Measurements from ENCODE around the gene TIGAR.

TIGAR gene

DNA sequence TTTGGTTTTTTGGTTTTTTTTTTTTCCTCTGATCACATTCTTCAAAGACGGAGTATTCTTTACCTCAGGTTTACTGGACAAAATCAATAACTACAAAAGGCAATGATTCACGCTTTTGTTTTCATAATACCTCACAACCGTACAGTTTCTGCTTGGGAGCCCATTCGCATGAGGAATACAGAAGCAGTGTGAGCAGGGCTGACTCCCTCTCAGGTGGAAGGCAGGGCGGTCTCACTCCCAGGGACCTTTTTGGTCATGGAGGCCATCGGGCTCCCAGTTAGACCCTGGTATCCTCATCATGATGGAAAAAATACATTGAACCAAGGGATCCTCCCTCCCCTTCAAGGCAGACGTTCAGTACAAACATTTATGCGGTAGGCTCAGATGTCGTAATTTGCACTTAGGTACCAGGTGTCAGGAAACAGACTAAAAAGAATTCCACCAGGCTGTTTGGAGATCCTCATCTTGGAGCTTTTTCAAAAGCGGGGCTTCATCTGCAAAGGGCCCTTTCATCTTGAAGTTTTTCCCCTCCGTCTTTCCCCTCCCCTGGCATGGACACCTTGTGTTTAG, 19.0 kb upstream of the TIGAR start:
- DNase-seq (ENCODE audit: low read depth in 2 of 3, low spot score in 1 of 3), result no peak

DNA sequence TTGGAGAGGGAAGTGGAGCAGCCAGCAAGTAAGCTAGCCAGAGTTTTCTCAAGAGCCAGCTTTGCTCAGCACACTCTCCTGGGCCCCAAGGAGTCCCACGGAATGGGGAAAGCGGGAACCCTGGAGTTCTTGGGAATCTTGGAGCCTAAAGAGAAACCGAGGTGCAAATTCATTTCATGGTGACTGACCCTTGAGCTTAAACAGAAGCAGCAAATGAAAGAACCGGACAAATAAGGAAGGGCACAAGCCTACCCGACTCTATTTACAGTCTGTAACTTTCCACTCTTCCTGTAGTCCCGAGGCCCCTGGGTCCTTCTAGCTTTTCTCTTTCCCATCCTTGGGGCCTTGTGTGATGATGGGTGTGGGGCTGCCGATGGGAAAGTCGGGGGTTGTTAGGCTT, 18.1 kb upstream of the TIGAR start:
- no peak for DNase-seq (ENCODE audit: low read depth in 2 of 3, low spot score in 1 of 3)

DNA sequence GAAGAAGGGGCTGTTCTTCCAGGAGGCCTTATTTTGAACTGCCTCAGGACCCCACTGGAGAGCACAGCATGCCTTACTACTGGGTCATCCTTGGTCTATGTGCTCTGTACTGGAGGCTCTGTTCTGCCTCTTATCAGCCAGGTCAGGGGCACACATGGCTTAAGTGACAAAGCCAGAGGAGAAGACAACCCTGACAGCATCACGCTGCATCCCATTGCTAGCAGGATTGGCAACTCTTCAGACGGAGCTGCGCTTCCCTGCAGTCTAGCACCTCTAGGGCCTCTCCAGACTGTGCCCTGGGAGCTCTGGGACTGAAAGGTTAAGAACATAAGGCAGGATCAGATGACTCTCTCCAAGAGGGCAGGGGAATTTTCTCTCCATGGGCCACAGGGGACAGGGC, 17.3 kb upstream of the TIGAR start:
- no peak for DNase-seq (ENCODE audit: low read depth in 2 of 3, low spot score in 1 of 3)

DNA sequence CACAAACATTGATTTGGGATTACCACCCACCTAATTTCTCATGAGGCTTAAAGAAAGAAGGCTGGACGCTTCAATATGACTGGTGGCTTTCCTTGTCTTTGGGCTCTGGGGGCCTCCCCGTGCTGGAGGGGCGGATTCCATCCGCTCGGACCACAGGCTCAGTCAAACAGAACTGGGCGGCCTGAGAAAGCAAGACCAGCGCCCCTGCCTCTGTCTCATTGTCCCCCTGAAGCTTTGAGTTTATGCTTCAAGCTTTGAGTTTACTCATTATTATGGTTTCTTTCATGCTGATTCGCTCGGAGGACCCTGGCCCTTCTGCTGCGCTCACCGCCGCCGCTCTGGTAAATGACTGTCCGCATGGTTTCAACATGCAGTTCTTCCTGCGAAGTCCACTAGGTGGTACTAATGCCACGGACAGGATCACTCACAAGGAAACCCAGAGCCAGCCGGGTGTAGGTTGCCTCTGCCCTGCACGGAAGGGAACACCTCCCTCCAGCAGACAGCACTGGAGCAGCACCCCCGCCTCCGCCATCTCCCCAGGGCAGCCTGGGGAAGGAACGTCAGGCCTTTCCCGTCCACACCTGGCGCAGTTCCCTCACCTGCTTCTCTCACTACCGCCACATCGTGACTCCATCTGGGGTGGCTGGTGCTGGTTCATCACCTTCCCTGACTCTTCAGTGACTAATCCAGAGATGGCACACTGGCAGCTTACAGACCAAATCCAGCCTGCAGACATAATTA, 13.2 kb upstream of the TIGAR start:
- DNase-seq (ENCODE audit: low read depth in 2 of 3, low spot score in 1 of 3), result no peak

DNA sequence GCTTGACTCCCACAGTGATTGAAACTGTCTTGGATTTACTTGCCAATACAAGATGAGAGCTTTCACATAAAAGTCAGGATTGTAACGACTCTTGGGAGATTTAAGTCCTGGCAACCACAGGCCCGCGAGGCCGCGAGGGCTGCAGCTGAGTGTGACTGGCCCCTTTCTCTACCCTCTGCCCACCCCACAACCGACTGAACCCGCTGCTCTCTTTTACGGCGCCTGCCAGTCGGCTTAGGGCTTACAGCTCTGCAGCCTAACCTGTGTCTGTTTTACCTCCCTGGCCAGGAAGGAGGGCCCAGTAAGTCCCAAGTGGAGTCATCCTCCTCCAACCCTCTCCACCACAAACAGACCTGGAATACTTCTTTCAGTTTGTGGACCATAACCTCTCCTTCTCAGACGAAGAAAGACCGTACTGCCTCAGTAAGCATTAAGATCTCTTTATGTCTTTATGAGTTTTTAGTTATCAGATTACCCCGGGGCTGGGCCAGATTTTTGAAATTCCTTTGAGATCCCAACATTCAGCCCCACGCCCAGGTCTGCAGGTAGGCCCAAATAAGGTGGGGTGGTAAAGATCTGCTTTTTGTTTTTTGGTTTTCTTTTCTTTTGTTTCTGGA, 12.6 kb upstream of the TIGAR start:
- DNase-seq (ENCODE audit: low read depth in 2 of 3, low spot score in 1 of 3), result no peak

DNA sequence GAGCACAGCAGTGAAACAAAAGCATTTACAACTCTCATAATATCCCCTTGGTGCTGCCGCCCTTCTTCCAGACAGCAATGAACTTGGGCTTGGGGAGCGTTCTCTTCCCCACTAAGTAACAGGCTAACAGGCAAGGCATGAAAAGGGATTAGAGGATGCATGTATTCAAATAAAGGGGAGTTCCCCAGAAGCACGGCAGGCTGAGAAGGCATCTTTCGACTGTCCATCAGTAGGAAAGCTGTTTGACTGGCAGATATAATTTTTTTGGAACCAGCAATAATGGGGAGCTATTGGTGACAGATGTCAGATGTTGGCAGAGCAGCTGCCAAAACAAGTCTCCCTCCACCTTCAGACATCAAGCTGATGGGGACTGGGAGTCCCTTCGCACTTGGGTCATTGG, 9.2 kb upstream of the TIGAR start:
- no peak for DNase-seq (ENCODE audit: low read depth in 2 of 3, low spot score in 1 of 3)

DNA sequence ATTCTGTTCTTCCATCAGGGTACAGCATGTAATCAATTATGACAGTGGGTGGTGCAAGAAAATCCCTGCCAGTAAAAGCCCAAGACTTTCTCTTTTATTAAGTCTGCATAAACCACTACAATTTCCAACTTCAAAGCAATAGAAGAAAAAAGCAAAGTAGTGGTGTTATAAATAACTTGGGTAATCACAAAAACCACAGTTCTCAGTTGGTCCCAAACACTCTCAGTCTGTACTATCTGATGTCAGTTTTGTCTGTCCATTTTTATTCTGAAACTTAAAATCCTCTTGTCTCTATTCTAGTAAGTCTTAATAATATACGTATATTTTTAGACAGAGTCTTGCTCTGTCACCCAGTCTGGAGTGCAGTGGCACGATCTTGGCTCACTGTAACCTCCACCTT, 8.8 kb upstream of the TIGAR start:
- DNase-seq (ENCODE audit: low read depth in 2 of 3, low spot score in 1 of 3), result no peak

DNA sequence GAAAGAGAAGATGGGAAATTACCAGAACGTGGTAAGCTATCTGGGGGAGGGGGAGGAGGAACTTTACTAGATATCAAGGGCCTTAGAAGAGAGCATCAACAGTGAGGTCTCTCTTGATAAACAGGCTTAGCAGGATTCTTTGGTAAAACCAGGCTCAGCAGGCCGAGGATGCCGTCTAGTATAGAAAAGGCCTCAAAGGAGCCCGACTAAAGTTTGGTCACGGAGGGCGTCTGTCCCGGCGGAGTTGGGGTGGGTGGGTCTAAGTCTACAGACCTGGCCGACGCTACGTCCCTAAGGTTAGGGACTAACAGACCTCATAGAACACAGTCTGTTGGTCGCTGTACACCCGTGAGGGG, 538 bp upstream of the TIGAR start:
- DNase-seq (ENCODE audit: low read depth in 2 of 3, low spot score in 1 of 3), result no peak

DNA sequence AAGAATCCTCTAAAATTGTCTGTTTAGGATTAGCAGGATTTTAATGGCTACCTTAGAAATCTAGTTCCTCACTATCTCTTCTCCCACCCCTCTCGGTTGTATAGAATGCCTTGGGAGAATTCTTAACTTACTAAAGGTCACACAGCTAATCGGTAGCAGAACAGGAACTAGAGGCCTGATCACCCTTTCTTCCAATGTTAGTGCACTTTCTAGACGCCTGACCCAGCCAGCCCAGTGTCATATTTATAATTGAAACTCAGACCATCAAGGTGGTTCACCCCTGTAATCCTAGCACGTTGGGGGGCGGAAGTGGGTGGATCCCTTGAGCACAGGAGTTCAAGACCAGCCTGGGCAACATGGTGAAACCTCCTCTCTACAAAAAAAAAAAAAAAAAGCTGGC, 1.7 kb downstream of the TIGAR start:
- no peak for DNase-seq (ENCODE audit: low read depth in 2 of 3, low spot score in 1 of 3)

DNA sequence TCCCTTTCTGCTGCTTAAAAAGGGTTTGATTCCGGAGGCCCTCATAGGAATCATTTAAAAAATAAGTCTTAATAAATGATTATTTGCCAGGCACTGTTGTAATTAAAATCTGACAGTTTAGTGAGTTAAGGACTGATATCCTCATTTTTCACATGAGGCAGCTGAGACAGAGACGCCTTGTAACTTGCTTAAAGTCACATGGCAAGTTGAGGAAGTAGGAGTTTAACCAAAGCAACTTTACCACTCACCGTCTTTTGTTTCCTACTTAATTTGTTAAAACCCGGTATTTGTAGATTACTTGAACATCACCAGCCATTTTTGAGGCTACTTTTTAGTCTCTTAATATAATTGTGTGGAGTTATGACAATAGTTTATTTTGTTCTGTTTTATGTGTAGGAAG, 2.4 kb downstream of the TIGAR start:
- no peak for DNase-seq (ENCODE audit: low read depth in 2 of 3, low spot score in 1 of 3)

DNA sequence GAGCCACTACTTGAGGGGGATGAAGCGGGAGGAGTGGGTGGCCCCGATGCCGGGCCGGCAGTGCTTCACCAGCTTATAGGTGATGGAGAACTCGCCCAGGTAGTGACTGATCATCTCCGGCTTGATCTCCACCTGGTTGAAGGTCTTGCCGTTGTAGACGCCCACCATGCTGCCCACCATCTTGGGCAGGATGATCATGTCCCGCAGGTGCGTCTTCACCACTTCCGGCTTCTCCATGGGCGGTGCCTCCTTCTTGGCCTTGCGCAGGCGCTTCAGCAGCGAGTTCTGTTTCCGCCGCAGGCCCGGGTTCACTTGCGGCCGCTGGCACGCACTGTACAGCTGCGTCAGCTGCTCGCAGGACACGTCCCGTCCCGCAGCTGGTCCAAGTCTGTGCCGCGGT, 3.4 kb downstream of the TIGAR start:
- no peak for DNase-seq (ENCODE audit: low read depth in 2 of 3, low spot score in 1 of 3)

DNA sequence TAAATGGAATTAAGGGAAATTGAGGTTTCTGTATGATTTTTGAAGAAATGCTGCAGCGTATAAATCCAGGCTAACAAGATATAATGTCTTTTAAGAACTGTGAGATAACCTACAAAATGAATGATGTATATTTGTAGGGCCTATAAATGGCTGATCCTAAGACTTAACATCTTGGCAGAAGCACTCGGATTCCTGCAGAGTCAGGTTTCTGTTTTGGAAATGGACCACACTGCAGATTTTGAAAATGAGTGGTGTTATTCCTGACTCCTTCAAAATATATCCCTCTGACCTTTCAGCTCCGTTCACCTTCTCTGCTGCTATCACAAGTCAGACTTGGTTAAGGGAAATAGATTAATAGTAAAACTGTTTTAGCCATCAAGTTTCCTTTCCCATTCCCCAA, 5.0 kb downstream of the TIGAR start:
- DNase-seq (ENCODE audit: low read depth in 2 of 3, low spot score in 1 of 3), result no peak

DNA sequence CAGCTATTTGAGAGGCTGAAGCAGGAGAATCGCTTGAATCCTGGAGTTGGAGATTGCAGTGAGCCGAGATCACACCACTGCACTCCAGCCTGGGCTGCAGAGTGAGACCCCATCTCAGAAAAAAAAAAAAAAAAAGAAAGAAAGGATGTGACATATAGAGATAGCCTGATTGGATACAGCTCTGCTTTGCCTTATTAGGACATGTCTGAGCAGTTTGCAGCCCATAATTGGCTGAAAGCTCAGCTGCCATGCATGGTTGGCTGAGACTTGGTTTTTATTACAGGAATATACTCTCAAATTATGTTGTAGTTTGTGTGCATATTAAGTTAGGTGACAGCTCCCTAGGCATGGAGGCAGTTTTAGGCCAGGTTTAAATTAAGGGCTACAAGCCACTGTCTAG, 6.3 kb downstream of the TIGAR start:
- DNase-seq (ENCODE audit: low read depth in 2 of 3, low spot score in 1 of 3), result no peak

DNA sequence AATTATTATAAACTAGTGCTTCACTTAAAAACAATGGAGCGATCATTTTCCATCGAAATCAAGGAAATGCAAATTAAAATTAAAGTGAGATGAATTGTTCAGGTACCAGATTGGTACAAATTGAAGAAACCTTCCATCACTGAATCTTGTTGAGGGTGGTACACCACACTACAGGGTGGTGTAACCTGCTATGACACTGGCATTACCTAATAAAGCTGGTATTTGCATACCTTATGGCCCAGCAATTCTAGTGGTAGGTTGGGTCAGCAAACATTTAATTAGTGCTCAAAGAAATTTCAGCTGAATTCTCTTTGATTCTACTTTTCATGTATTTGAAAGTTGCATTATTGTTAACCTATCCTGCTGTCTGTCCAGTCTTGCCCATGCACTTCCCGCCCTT, 9.2 kb downstream of the TIGAR start:
- DNase-seq (ENCODE audit: low read depth in 2 of 3, low spot score in 1 of 3), result no peak

DNA sequence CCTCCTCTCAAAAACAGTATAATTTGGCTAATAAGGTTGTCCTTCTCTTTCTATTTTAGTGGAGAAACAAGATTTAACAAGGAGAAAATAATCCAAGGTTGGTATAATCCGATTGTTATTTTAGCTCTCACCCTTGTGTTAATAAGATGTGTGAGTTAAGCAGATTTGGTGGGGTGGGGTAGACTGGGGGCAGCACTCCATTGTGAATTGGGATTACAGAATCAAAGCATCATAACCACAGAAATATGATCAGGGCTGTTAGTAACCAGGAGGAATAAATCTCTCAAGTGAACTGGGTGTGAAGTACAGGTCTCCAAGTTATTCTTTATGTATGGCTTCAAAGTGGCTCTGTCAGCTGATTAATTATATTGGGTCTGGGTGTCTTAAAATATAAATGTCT, 10.2 kb downstream of the TIGAR start:
- DNase-seq (ENCODE audit: low read depth in 2 of 3, low spot score in 1 of 3), result no peak

DNA sequence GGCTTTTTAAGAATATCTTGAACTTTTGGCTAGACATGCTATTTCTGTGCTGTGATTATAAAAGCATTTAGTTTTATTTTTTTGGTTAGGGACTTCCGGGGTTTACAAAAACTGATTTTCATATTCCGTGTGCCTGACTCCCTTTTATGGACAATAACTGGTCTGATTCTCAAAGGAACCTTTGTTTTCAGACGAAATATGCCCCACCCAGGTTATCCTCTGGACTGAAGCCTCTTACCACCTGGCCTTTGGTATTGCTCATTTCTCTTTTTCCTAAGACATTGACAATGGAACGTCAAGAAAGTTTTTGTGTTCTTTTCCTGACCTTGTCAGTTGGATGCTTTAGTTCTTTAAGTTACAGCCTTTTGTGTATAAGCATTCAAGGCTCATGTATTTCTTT, 10.8 kb downstream of the TIGAR start:
- DNase-seq (ENCODE audit: low read depth in 2 of 3, low spot score in 1 of 3), result no peak

DNA sequence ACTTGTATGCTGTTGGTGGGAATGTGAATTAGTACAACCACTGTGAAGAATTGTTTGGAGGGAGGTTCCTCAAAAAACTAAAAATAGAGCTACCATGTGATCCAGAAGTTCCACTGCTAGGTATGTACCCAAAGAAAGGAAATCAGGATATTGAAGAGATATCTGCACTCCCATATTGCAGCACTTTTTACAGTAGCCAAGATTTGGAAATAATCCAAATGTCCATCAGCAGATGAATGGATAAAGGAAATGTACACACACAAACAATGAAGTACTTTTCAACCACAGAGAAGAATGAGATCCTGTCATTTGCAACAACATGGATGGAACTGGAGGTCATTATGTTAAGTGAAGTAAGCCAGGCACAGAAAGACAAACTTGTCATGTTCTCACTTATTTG, 25.9 kb downstream of the TIGAR start:
- DNase-seq (ENCODE audit: low read depth in 2 of 3, low spot score in 1 of 3), result no peak

DNA sequence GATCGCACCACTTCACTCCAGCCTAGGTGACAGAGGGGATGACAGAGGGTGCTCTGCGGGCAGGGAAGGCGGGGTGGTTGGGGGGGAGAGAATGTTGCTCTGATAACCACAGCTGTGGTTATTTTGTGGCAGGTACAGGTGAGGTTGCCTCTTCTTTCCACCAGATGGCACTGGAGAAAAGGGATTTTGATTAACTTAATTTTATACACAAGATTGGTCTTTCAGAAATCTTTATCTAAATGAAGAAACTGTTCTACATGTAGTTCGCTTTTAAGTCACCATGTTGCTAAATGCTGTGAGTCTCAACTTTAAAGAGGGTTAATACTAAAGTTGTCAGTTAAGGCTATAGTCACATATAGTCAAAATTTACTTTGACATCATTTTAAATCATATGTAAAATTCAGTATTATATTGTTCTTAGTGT, 32.8 kb downstream of the TIGAR start:
- DNase-seq (ENCODE audit: low read depth in 2 of 3, low spot score in 1 of 3), result peak in 2 of 3 donors; percentile 2 to 7

DNA sequence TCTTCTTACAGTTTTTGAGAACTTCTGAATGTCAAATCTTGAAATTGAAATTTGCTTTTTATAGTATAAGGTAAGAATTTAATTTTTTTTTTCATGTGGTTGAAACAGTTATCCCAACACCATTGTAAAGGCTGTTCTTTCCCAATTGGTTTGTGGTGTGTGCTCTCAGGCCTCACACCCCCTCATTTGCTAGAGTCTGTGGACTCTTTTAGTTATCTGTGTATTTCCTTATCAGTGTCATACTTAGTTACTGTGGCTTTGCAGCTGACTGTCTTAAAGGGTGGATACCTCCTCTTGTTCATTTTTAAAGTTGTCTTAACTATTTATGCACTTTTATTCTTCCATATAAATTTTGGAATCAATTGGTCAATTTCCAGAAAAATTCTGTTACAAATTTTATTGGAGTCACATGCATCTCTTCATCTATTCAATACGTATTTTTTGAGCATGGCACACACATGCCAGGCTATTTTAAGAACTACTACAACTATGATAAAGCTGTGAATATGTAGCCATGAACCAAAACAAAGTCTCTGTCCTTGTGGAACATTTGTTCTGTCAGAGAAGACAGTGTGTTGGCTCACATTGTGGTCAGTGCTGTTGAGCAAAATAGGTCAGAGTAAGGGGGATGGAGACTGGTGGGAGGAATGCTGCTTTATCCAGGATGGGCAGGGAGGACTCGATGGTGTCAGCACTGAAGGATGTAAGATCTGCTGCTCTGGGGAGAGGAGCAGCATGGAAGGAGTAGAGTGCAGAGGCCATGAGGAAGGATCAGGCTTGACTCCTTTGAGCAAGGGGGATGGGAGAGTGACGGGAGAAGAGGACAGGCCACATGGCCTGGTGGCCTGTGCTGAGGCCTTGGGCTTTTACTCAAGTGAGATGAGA, 34.4 kb downstream of the TIGAR start:
- no peak for DNase-seq (ENCODE audit: low read depth in 2 of 3, low spot score in 1 of 3)

DNA sequence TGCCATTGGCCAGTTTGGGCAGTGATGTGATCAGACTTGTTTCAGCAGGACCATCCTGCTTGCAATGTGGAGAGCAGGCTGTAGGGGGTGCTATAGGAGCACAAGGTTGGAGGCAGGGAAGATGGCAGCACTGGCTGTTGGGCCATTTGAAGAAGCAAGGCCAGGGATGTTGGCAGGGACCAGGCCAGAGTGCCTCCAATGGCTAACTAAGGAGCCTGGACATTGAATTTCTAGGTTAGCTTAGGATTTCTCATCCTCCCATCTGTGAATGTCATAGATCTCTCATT, 35.0 kb downstream of the TIGAR start:
- DNase-seq (ENCODE audit: low read depth in 2 of 3, low spot score in 1 of 3), result peak; percentile 52 to 72 (median 54)

DNA sequence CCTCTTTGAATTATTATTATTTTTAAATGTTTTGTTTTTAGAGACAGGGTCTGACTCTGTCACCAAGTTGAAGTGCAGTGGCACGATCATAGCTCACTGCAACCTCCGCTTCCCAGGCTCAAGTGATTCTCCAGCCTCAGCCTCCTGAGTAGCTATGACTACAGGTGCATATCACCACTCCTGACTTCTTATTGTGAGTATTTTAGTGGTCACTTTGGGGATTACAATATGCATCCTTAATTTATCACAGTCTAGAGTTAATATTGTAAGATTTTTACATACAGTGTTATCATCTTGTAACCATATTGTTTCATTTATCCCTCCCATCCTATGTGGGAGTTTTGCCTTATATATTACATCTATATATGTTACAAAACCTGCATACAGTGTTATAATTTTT, 45.1 kb downstream of the TIGAR start:
- no peak for DNase-seq (ENCODE audit: low read depth in 2 of 3, low spot score in 1 of 3)

DNA sequence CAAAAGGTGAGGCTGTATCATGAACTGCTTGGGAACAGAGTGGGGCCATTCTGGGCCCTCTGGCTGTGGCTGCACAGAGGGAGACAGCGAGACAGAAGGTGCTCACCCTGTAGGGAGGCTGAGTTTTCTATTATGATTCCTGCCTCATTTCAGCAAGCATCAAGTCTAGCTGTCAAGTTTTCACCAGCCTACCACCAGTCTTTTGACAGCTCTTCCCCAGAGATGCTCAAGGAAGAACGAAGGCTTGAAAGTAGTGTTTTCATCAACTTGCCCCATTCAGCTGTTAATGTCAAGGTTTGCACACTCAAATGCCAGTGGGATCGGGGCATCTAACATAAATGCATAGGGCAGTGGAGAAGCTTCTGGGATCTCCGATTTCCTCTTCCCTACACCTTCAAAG, 48.5 kb downstream of the TIGAR start:
- DNase-seq (ENCODE audit: low read depth in 2 of 3, low spot score in 1 of 3), result no peak

All from stimulated activated CD4-positive, alpha-beta T cell treated with anti-CD3 and anti-CD28 coated beads, Interleukin-12 subunit alpha, Interleukin-12 subunit beta, amount 100 ng/mL, for 48 hours (primary cell).